NCI-H1092 (cell line): Measurements from ENCODE around the gene CLDN3.

Experiments used
- DNase-seq: peaks from one replicate; lab custom pipeline; 2025; lab: John Stamatoyannopoulos, UW

Gene CLDN3

GRCh38 chr7:73770860-73771670, 995 bp upstream of the CLDN3 start:
- no peak for DNase-seq

- peak; percentile 36 for DNase-seq
Measured at GRCh38 chr7:73769481-73770001, 529 bp downstream of the CLDN3 start.

DNA sequence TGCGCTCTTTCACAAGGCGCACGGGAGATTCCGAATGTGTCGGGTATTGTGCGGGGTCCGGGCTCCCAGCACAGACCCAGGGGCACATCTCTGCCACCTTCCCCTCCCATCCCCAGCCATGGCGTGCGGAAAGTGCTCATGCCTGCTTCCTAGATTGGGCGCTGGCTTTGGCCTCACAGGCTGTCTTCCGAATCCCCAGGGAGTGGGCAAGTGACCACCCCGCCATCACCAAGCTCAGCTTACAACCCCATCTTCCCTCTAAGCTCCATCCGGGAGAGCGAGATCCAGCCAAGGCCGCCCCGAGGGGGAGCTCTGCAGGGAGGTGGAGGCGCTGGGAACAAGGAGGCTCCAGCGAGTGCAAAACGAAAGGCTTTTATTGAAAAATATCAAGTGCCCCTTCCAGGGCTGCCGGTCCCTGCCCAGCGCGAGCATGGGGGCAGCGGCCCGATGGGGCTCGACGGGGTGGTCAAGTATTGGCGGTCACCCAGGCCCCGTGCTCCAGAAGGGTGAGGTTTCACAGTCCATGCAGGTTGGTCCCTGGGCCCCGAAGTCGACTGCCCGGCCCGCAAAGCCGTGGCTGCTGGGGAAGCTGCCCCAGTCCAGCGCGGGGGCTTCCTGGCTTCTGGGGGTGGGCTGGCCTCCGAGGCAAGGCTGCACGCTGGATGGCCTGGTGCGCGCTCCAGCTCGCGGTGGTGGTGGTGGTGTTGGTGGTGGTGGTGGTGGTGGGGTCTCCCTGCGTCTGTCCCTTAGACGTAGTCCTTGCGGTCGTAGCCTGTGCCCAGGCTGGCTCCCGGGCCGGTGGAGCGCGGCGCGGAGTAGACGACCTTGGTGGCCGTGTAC, 1.2 kb downstream of the CLDN3 start:
- peak; percentile 19 for DNase-seq

DNA sequence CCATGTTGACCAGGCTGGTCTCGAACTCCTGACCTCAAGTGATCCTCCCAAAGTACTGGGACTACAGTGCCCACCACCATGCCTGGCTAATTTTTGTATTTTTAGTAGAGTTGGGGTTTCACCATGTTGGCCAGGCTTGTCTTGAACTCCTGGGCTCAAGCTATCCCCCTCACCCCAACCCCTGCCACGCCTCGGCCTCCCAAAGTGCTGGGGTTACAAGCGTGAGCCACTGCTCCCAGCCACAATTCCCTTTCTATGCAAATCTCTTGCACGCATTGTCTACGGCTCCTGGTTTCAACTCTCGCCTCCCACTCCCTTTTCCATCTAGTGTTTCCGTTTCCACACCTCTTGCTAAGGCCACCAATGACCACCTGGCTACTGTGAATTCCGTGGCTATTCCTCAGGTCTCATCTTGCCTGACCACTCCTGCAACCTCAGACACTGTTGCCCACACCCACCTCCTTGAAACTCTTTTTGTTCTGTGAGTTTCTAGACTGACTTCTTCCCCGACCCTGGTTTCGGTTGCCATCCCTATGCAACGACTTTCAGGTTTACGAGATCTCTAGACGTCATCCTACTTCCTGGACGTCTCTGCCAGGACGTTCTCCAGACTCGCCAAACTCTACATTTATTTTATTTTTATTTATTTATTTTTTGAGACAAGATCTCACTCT, 3.4 kb downstream of the CLDN3 start:
- no peak for DNase-seq

- no peak for DNase-seq
Measured at GRCh38 chr7:73762659-73762999, 7.4 kb downstream of the CLDN3 start.

GRCh38 chr7:73761854-73762658, 8.0 kb downstream of the CLDN3 start:
- no peak for DNase-seq

GRCh38 chr7:73758581-73759138, 11.4 kb downstream of the CLDN3 start:
- no peak for DNase-seq

DNA sequence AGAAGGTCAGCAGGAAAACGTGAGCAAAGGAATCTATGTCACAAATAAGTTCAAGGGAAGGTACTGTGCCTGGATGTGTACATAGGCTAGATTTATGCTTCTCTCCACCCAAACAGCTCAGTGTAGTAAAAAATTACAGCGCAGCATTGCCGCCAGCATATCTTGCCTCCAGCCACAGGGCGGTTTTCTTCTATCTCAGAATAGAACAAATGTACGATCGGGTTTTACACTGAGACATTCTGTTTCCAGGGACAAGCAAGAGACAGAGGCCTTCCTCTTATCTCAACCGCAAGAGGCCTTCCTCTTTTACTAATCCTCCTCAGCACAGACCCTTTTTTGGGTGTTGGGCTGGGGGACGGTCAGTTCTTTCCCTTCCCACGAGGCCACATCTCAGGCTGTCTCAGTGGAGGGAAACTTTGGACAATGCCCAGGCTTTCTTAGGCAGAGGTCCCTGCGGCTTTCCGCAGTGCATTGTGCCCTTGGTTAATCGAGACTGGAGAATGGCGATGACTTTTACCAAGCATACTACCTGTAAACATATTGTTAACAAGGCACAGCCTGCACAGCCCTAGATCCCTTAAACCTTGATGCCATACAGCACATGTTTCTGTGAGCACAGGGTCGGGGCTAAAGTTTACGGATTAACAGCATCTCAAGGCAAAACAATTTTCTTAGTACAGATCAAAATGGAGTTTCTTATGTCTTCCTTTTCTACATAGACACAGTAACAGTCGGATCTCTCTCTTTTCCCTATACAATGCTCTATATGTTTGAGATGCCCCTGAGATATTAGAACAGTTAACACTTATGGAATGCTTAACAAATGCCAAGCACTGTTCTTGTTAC, 19.9 kb downstream of the CLDN3 start:
- no peak for DNase-seq

DNA sequence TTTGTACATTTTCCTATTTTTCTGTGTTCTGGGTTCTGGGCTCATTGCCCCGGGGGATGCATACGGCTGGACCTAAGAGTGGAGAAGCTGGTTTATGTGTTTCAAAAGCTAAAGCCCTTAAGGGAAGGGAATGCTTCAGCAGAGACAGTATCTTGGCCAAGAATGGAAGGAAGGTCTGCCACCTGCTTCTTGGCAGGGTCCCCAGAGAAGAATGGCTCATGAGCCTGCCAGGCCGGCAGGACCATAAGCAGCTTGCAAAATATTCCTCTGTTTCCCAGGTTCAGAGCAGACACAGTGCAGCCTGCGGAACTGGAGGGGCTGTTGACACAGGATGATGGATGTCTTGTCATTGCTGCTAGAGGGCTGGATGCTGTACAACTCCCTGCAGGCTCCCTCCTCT, 23.7 kb downstream of the CLDN3 start:
- DNase-seq, result peak; percentile 29

- peak; percentile 96 for DNase-seq
Measured at GRCh38 chr7:73742753-73743641, 27.1 kb downstream of the CLDN3 start.

DNA sequence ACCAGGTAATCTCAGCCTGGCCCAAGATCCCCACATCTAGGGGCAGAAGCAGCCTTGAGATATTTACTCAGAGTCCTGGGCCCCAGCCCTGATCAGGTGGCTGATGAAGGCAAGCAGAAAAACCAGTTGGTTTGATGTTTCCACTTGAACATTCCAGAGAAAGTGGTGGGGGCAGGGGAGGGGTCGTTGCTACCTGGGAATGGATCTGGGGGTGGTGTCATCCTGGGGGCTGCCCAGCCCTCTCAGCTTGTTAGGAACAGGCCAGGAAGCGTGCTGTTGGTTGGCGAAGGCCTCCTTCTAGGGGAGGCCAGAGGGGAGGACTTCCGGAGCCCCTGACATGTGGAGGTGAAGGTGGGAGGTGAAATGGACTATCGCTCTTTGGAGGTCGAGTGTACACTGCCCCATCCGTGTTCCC, 27.7 kb downstream of the CLDN3 start:
- no peak for DNase-seq

DNA sequence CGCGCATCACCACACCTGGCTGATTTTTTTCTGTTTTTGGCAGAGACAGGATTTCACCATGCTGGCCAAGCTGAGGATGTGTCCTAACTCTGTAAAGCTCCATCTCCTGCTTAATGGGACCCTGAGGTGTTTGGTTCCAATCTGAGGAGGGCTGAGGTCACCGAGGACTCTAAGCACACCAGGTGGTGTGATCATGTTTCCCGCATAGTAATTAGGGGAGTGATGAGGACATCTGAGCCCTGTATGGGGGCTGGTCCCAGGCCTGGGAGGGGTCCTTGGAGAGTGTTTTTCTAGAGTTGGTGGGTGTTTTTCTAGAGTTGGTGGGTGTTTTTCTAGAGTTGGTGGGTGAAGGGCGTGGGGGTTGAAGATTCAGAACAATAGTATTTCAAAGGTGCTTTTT, 28.5 kb downstream of the CLDN3 start:
- peak; percentile 81 for DNase-seq

GRCh38 chr7:73740771-73741170, 29.3 kb downstream of the CLDN3 start:
- no peak for DNase-seq

DNA sequence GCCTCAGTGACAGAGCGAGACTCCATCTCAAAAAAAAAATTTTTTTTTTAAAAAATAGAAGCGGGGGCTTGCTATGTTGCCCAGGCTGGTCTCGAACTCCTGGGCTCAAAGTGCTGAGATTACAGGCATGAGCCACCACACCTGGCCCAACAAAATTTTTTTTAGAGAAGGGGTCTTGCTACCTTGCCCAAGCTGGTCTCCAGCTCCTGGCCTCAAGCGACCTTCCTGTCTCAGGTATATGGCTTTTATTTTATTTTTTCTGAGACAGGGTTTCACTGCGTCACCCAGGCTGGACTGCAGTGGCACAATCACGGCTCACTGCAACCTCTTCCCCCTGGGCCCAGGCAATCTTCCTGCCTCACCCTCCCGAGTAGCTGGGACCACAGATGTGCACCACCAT, 29.9 kb downstream of the CLDN3 start:
- DNase-seq, result no peak

DNA sequence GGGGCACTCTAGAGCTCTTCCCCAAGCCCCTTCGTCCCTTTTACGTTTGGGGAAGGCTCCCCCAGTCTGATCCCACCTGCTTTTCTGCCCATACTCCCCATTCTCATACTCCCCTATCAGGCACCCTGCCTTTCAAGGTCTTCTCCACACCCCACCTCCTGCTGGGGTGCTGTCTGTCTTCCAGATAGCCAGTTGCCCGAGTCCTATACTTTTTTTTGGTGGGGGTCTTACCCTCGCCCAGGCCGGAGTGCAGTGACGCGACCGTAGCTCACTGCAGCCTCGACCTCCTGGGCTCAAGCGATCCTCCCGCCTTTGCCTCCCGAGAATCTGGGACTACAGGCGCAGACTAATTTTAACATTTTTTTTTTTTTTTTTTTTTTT, 30.7 kb downstream of the CLDN3 start:
- no peak for DNase-seq

DNA sequence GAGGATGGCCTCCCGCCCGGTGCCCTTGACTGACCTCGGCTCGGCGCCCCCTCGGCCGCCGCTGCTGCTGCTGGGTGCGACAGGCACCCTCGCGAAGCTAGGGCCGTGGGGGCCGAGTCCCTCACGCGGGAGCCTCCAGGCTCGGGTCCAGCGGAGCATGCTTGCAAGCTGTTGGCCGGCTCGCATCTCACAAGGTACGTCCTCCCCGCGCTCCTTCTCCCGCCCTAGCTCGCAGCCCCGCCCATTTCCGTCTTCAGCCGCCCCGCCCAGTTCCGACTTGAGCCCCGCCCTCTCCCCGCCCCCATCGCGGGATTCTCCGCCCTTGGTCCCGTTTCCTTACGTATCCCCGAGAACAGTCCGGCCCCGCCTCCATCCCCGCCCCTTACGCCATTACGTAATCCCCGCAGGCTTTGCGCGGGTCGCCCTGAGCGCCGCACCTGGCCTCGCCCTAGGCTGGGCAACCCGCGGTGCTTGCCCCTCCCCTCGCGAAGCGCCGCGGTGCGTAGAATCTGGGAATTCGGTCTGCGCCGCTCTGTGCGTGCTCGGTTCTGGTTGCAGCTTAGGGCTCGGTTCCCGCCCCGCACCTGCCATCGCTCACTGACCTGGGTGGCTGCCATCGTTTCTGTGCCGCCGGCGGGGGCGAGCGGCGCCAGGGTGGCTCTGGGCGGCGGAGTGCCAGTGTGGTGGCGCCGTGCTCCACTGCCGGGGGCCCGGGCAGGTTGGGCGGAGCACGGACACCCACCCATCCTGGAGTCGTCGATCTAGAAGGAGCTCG, 31.3 kb downstream of the CLDN3 start, which contains the start of gene ABHD11:
TSS of gene ABHD11 (minus strand) at position 191 of the 775 bp plus-strand sequence. CDS start at position 159, 32 bp downstream.
- peak; percentile 98 for DNase-seq

DNA sequence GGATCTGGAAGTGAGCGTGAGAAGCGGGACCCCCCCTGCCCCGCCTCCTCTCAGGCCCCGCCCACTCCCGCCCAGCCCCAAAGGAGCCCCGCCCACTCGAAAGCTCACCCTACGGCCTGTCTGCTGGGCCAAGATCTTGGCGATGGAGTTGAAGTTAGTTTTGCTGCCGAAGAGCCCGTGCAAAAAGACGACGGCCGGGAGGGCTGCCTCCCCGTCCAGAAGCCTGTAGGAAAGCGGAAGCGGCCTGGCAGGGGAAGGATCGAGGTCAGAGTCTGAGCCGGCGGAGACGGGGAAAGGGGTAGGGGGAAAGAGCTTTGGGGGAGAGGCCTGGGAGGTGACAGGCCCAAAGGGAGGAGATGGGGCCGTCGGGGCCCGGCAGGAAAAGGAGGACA, 31.9 kb downstream of the CLDN3 start:
- no peak for DNase-seq

- no peak for DNase-seq
Measured at GRCh38 chr7:73737491-73738219, 32.4 kb downstream of the CLDN3 start.
